Endothelial cell of umbilical vein (primary cell): ENCODE measurements around the gene HMGA1. TPM values are rescaled to one million over a fixed set of nuclear protein-coding genes. Genes with fewer than 3 reads are reported as not detected.

Experiments
- BruUV-seq: library from RNA; stranded (reverse); fragments of 400-500 nt; replicated peaks from 2 replicates; lab custom pipeline; 2021; lab: Mats Ljungman, UMichigan
- CTCF ChIA-PET: fragments of 300-600, 350-600 bp; sonication (Branson Sonifier 250); formaldehyde crosslinking; loops from one replicate; lab custom pipeline; 2021; ENCODE audit warnings: antibody characterized with exemption, inconsistent platforms; lab: Charles Lee
- POLR2A ChIA-PET: fragments of 300-600, 350-600 bp; sonication (Branson Sonifier 250); formaldehyde crosslinking; loops from one replicate; lab custom pipeline; 2021; ENCODE audit warnings: antibody characterized with exemption, inconsistent platforms; lab: Charles Lee
- DNase-seq: peaks from one replicate; pipeline ENCODE4 v3.0.0-alpha.2; 2011; ENCODE audit warnings: low read depth, low spot score
- FAIRE-seq: peaks from 2 replicates; lab custom pipeline; 2011; peaks lifted over from hg19 to GRCh38; lab: Jason Lieb, UNC
- H2AFZ ChIP-seq: 2 replicates; pipeline ENCODE4 v1.6.0; 2012; ENCODE audit warnings: low read depth, low read length, control low read depth, inconsistent platforms
- H3K27ac ChIP-seq: 2 replicates; pipeline ENCODE4 v1.5.1; 2011; ENCODE audit warnings: low read depth, mild to moderate bottlenecking, control low read depth, low read length, moderate library complexity; ENCODE audit not compliant: insufficient read depth
- H3K27me3 ChIP-seq, 2 experiments: 2 replicates each; pipeline versions ENCODE4 v1.6.0 to v1.6.1; 2011; ENCODE audit warnings: low read length in 2 of 2, mixed read lengths in 1 of 2; ENCODE audit not compliant: control insufficient read depth in 2 of 2, insufficient read depth in 2 of 2
- H3K36me3 ChIP-seq, 2 experiments: 2 replicates in 1 of 2; 3 replicates in 1 of 2; pipeline ENCODE4 v1.5.1; 2011; ENCODE audit warnings: low read length in 2 of 2, mild to moderate bottlenecking in 1 of 2, moderate library complexity in 1 of 2; ENCODE audit not compliant: control insufficient read depth in 2 of 2, insufficient read depth in 2 of 2; ENCODE audit errors: extremely low read depth in 1 of 2
- H3K4me1 ChIP-seq: 3 replicates; pipeline ENCODE4 v1.5.1; 2011; ENCODE audit warnings: mild to moderate bottlenecking, low read length; ENCODE audit not compliant: control insufficient read depth, insufficient read depth; ENCODE audit errors: extremely low read depth
- H3K4me2 ChIP-seq: 2 replicates; pipeline ENCODE4 v1.6.1; 2011; ENCODE audit warnings: low read length, control low read depth, mixed read lengths; ENCODE audit not compliant: insufficient read depth
- H3K4me3 ChIP-seq, 3 experiments: fragments of 200-600 bp in 1 of 3; sonication (generic), shearing (Covaris generic) in 1 of 3; replicated peaks in 1 of 3; 2 replicates each; pipeline ENCODE4 v1.5.1; 2011 to 2016; ENCODE audit warnings: control low read depth in 3 of 3, low read length in 3 of 3, mild to moderate bottlenecking in 2 of 3, inconsistent platforms in 1 of 3, low read depth in 1 of 3, moderate library complexity in 1 of 3; ENCODE audit not compliant: insufficient read depth in 1 of 3
- H3K79me2 ChIP-seq: 2 replicates; pipeline ENCODE4 v1.6.0; 2012; ENCODE audit warnings: low read length, inconsistent platforms; ENCODE audit not compliant: control insufficient read depth, insufficient read depth
- H3K9ac ChIP-seq: replicated peaks from 2 replicates; pipeline ENCODE3; 2011; ENCODE audit warnings: low read length, control low read depth; ENCODE audit not compliant: insufficient read depth; ENCODE audit errors: extremely low read depth
- H3K9me1 ChIP-seq: replicated peaks from 3 replicates; pipeline ENCODE4 v1.6.0; 2011; ENCODE audit warnings: mild to moderate bottlenecking, low read length; ENCODE audit not compliant: control insufficient read depth, insufficient read depth; ENCODE audit errors: extremely low read depth
- H3K9me3 ChIP-seq: replicated peaks from 2 replicates; pipeline ENCODE4 v1.5.1; 2012; ENCODE audit warnings: low read length, inconsistent platforms; ENCODE audit not compliant: control insufficient read depth, insufficient read depth
- H4K20me1 ChIP-seq: replicated peaks from 2 replicates; pipeline ENCODE3; 2011; ENCODE audit warnings: mild to moderate bottlenecking, low read length; ENCODE audit not compliant: control insufficient read depth, insufficient read depth; ENCODE audit errors: extremely low read depth
- CTCF ChIP-seq, 2 donors: IDR thresholded peaks; 1 replicate in 1 of 2; 2 replicates in 1 of 2; pipeline ENCODE4 v1.5.1; 2011; ENCODE audit warnings: low read length in 2 of 2, mild to moderate bottlenecking in 2 of 2, moderate library complexity in 2 of 2, control low read depth in 1 of 2, inconsistent platforms in 1 of 2, low read depth in 1 of 2; ENCODE audit not compliant: insufficient read depth in 1 of 2; ENCODE audit errors: extremely low read depth in 1 of 2
- EZH2 ChIP-seq: IDR thresholded peaks from 2 replicates; pipeline ENCODE4 v1.6.1; 2012; ENCODE audit warnings: borderline replicate concordance, low read depth, mild to moderate bottlenecking, moderate library complexity, low read length, inconsistent platforms; ENCODE audit not compliant: severe bottlenecking
- FOS ChIP-seq: IDR thresholded peaks from 2 replicates; pipeline ENCODE4 v1.6.1; 2011; ENCODE audit warnings: mild to moderate bottlenecking, low read length, moderate library complexity, borderline replicate concordance; ENCODE audit not compliant: insufficient read depth
- GATA2 ChIP-seq: IDR thresholded peaks from 2 replicates; pipeline ENCODE4 v1.7.0; 2011; ENCODE audit warnings: low read depth, mild to moderate bottlenecking, moderate library complexity, mixed read lengths, low read length; ENCODE audit not compliant: insufficient read length, insufficient read depth
- JUN ChIP-seq: IDR thresholded peaks from 2 replicates; pipeline ENCODE4 v1.6.1; 2011; ENCODE audit warnings: borderline replicate concordance, low read depth; ENCODE audit not compliant: insufficient read length, insufficient read depth
- MAX ChIP-seq: IDR thresholded peaks from 2 replicates; pipeline ENCODE4 v1.6.1; 2011; ENCODE audit not compliant: insufficient read depth, insufficient read length
- MYC ChIP-seq: IDR thresholded peaks from one replicate; pipeline ENCODE4 v1.6.1; 2011; ENCODE audit warnings: mild to moderate bottlenecking, low read depth, low read length
- POLR2A ChIP-seq: IDR thresholded peaks from 2 replicates; pipeline ENCODE4 v1.6.1; 2012; ENCODE audit warnings: low read depth, mild to moderate bottlenecking, control low read depth, low read length
- POLR2AphosphoS5 ChIP-seq: IDR thresholded peaks from 2 replicates; pipeline ENCODE4 v1.6.1; 2012; ENCODE audit warnings: low read depth, mild to moderate bottlenecking, control low read depth, low read length, moderate library complexity; ENCODE audit not compliant: insufficient read depth
- dilution Hi-C: fragments of 300-500 bp; cut with MboI; formaldehyde crosslinking; loops from one replicate; pipeline ENCODE4 v1.15.0; 2019; ENCODE audit warnings: low sequenced_read_pairs; ENCODE audit not compliant: extremely low pct_ligation_motif_present
- intact Hi-C: fragments of 100-400 bp; cut with micrococcal nuclease; formaldehyde crosslinking; loops from one replicate; pipeline ENCODE4 v1.10.0; 2022
- polyA plus RNA-seq, 4 experiments: library from polyadenylated mRNA; depleted of rRNA in 3 of 4; stranded (reverse) in 3 of 4; unstranded in 1 of 4; fragments of >200 nt; gene quantifications; 2 replicates each; pipeline versions ENCODE4 v1.2.1 to v1.2.3, GENCODE V29; 2011 to 2012; ENCODE audit warnings: missing spikeins in 1 of 4
- total RNA-seq: library from RNA; stranded (reverse); gene quantifications from 2 replicates; pipeline ENCODE4 v1.2.3, GENCODE V29; 2021

HMGA1 gene
- total and polyA plus RNA-seq, 2 donors (not counting 3 experiments of a cell fraction or from before 2014, with no cell fraction given) = 425 to 1,108 TPM

GRCh38 chr6:34207695-34208443, 28.8 kb upstream of the HMGA1 start:
- Histone ChIP-seq H3K79me2 (no peaks in the 10 kb centered on the region), H4K20me1 (no peaks in the 10 kb centered on the region), H3K36me3 (no peaks in the 10 kb centered on the region), H3K9ac (no peak overlapping the region), H3K4me2 (no peak overlapping the region), H3K9me3 (no peaks in the 10 kb centered on the region), H2AFZ (no peak overlapping the region), H3K27me3 (no peaks in the 10 kb centered on the region), H3K27ac (no peak overlapping the region), H3K4me3 (no peak overlapping the region), H3K4me1 (no peaks in the 10 kb centered on the region), H3K9me1 (no peaks in the 10 kb centered on the region)
- DNase-seq (no peak), FAIRE-seq (no peak)
- no TSS peak for BruUV-seq
- intact Hi-C loops = no loop called here
- dilution Hi-C loops = no loop called here
- TF ChIP-seq GATA2 (no peak), EZH2 (no peak), POLR2AphosphoS5 (no peak), MYC (no peak), JUN (no peak), MAX (no peak), CTCF (IDR thresholded peaks at IDR 0.05; ENCODE audit: extremely low read depth in 1 of 2, insufficient read depth in 1 of 2, low read depth in 1 of 2, low read length in 2 of 2) (no peak), FOS (no peak), POLR2A (no peak)
- ChIA-PET POLR2A (no interaction called here), CTCF (interaction anchor here (2.2 to 3.6 kb wide), 3 partner anchors 12 to 207 kb away, joined by 7 to 22 read pairs (median 12); no protein-coding TSS in a partner anchor)
